ENCODE results near the gene ADCY3.

DNA sequence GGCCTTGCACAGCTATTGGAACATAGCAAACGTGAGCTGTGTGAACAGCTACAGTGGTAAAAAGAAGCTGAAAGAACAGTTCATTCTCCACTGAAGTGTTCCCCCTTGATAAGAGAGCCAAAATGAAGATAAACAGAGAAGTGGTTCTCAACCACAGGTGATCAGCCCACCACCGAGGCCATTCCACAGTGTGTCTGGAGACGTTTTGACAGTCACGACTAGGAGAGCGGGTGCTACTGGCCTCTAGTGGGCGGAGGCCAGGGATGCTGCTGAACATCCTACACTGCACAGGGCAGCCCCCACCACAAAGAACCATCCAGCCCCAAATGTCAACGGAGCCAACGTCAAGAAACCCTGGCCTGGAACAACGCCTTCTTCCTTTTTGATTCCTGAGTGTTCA is 38.4 kb downstream of the ADCY3 start:
- no peak for TF ChIP-seq POLR2A (IDR thresholded peaks at IDR 0.05)
- TF ChIP-seq, protein P1, sequence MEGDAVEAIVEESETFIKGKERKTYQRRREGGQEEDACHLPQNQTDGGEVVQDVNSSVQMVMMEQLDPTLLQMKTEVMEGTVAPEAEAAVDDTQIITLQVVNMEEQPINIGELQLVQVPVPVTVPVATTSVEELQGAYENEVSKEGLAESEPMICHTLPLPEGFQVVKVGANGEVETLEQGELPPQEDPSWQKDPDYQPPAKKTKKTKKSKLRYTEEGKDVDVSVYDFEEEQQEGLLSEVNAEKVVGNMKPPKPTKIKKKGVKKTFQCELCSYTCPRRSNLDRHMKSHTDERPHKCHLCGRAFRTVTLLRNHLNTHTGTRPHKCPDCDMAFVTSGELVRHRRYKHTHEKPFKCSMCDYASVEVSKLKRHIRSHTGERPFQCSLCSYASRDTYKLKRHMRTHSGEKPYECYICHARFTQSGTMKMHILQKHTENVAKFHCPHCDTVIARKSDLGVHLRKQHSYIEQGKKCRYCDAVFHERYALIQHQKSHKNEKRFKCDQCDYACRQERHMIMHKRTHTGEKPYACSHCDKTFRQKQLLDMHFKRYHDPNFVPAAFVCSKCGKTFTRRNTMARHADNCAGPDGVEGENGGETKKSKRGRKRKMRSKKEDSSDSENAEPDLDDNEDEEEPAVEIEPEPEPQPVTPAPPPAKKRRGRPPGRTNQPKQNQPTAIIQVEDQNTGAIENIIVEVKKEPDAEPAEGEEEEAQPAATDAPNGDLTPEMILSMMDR (IDR thresholded peaks at IDR 0.05), result no peak

All from adrenal gland (tissue), 5 donors.